ENCODE measurements around the gene ATP8A2. TPM values are rescaled to one million over a fixed set of nuclear protein-coding genes. Genes with fewer than 3 reads are reported as not detected.

Gene ATP8A2
- total and polyA plus RNA-seq, 9 of the 15 experiments (the other 6 are each of a cell fraction or from before 2014, with no cell fraction given) = under 0.01 to 0.33 (median 0.06) TPM; not detected in 4

- TF ChIP-seq ZNF318 (IDR thresholded peaks at IDR 0.05; ENCODE audit: borderline replicate concordance in 1 of 2, low read depth in 1 of 2) (peak; percentile 13 to 23; a peak in 1 of 4 replicates), TAL1 (IDR thresholded peaks at IDR 0.05) (peak; percentile 98), RB1 (IDR thresholded peaks at IDR 0.05; ENCODE audit: low read depth) (0 out of 2 replicates have a peak, but pooled peaks have one; percentile 21), BHLHE40 (IDR thresholded peaks at IDR 0.05; ENCODE audit: low read length) (peak; percentile 85), NFE2 (IDR thresholded peaks at IDR 0.05; ENCODE audit: low read depth) (peak; percentile 84), TARDBP (IDR thresholded peaks at IDR 0.05) (peak; percentile 76; the same call in 1 of the 2 replicates), PBX2 (CRISPR knock-in tag; IDR thresholded peaks at IDR 0.05; ENCODE audit: low read depth) (peak; percentile 20; the same call in 1 of the 2 replicates), PBX2 (tag; conservative IDR thresholded peaks at IDR 0.05; ENCODE audit: low read depth) (peak; percentile 99), MEIS2 (IDR thresholded peaks at IDR 0.05; ENCODE audit: partially characterized antibody) (peak; percentile 99), JUN (IDR thresholded peaks at IDR 0.05; ENCODE audit: borderline replicate concordance, low read depth, low read length) (peak; percentile 49; the same call in 1 of the 2 replicates), JUN (CRISPR knock-in tag; IDR thresholded peaks at IDR 0.05; ENCODE audit: borderline replicate concordance) (no peak), ATF1 (CRISPR knock-in tag; IDR thresholded peaks at IDR 0.05) (no peak), ATF1 (tag; IDR thresholded peaks at IDR 0.05) (peak; percentile 77), C11orf30 (IDR thresholded peaks at IDR 0.05; ENCODE audit: low read depth) (peak; percentile 61), FOXP1 (CRISPR knock-in tag; IDR thresholded peaks at IDR 0.05) (0 out of 2 replicates have a peak, but pooled peaks have one; percentile 29), DACH1 (IDR thresholded peaks at IDR 0.05; ENCODE audit: partially characterized antibody) (peak; percentile 97), NCOR1 (IDR thresholded peaks at IDR 0.05) (peak; percentile 97)
- TF ChIP-seq, protein P1, sequence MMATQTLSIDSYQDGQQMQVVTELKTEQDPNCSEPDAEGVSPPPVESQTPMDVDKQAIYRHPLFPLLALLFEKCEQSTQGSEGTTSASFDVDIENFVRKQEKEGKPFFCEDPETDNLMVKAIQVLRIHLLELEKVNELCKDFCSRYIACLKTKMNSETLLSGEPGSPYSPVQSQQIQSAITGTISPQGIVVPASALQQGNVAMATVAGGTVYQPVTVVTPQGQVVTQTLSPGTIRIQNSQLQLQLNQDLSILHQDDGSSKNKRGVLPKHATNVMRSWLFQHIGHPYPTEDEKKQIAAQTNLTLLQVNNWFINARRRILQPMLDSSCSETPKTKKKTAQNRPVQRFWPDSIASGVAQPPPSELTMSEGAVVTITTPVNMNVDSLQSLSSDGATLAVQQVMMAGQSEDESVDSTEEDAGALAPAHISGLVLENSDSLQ (IDR thresholded peaks at IDR 0.05) = peak; percentile 92
These were observed 22.8 kb downstream of the ATP8A2 start (continued) for GRCh38 chr13:25394402-25395060.

All from K562 (cell line).